GM18873 (cell line): ENCODE results near the gene FHOD3.
"Not testable (repeated sequence)": the region's sequence is repeated elsewhere in the genome, so short reads cannot be mapped to it uniquely, and the experiment has no call there.

Source experiments
- ATAC-seq: cut with Tn5 transposase; IDR thresholded peaks from one replicate; pipeline ENCODE4 v1.9.1; 2021; ENCODE audit warnings: mild to moderate bottlenecking, moderate library complexity, moderate number of reproducible peaks; ENCODE audit not compliant: unreplicated experiment, low FRiP score

Gene FHOD3

DNA sequence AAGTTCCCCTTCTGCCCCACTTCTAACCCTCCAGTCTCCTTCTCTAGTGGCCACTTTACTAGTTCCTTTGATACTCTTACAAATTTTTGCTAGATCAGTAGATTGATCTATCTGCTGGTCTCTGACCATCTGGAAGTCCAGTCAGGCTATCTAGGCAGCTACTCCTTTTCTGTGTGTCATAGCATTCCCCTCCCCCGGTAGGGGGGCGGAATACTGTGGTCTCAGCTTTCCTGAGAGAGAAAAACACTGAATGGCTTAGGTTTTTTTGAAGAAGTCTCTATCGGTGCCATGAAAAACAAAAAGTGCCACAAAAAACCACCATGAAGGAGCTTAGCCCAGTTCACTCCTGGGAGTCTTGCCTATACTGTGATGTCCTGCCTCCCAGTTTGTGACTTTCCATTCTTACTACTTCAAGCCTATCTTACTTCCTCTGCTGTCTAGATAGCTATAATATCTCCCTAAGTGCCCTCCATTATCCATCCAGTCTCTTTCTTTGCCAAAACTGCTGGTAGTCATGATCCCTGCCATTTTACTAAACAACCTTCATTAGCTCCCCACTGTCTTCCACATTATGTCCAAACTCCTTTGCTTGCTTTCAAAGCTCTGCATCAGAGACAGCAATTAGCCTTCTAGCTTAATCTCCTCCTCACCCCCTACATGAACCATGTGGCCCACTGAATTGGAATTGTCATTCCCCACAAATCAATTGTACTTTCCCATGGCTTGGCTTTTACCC, 501.4 kb downstream of the FHOD3 start:
- ATAC-seq = no peak

GRCh38 chr18:36805105-36805504, 507.6 kb downstream of the FHOD3 start:
- no peak for ATAC-seq

- no peak for ATAC-seq
Measured at GRCh38 chr18:36808681-36809080, 511.2 kb downstream of the FHOD3 start.

GRCh38 chr18:36809590-36810381, 512.3 kb downstream of the FHOD3 start:
- ATAC-seq = peak; percentile 92

DNA sequence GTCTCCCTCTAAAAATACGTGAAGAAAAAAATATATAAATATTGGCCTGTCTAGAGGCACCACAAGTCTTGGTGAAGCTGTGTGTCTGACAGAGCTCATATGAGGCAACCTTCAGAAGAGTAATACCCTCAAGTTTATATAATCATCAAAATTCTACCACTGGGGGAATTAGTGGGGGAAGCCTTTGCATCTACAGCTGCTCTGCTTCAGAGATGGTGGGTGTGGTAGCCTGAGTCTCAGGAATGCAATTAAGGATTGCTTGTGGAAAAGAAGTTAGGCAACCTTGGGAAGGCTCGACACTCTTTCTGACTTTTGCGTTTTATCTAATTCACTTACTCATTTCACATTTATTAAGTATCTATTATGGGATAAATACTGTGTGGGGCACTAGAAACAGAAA, 513.9 kb downstream of the FHOD3 start:
- ATAC-seq = no peak

GRCh38 chr18:36811955-36812354, 514.4 kb downstream of the FHOD3 start:
- ATAC-seq = no peak

GRCh38 chr18:36812678-36813077, 515.2 kb downstream of the FHOD3 start:
- no peak for ATAC-seq

DNA sequence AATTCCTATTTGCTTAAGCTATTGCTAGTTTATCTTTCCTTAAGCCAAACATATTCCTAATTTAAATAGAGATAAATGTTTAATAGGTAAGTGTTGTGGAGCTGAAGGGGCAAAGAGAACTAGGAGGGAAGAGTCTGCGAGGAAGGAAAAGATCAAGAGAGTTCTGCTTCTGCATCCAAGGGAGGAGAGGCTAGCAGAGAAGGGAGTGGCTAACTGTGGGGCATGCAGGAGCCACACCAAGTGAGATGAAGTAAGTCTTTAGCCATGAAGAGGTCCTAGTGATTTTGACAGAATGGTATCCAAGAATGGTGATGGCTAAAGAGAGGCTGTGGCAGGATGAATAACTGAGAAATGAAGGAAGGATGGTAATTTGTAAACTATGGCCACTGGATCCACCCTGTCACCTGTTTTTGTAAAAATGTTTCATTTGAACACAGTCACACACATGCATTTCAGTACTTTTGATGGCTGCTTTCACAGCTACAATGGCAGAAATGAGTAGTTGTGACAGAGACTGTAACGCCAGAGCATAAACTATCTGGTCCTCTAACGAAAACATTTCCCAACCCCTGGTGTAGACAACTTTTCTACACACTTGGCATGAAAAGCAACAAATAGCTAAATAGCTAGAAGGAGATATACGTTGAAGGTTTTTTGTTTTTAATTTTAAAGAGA, 515.7 kb downstream of the FHOD3 start:
- no peak for ATAC-seq

GRCh38 chr18:36813824-36814223, 516.3 kb downstream of the FHOD3 start:
- no peak for ATAC-seq

DNA sequence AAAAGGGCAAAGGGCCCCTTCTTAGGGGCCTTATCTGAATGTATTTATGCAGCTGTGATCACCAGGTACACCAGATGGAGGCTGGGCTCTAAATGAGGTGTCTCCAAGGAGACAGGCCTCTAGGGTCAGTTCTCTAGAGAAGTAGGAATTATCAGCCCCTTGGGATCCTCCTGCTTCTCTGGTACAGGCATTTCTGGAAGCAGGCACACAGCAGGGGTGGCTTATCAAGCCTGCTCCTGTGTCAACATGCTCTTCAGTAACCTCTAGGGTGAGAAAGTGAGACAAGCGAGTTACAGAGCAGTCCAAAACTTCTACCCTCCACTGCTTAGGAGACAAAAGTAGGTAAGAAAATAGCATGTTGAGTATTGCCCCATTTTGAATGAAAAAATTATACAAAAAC, 517.5 kb downstream of the FHOD3 start:
- ATAC-seq = no peak

- not testable (repeated sequence) for ATAC-seq
Measured at GRCh38 chr18:36816096-36816495, 518.6 kb downstream of the FHOD3 start.

- no peak for ATAC-seq
Measured at GRCh38 chr18:36817039-36817438, 519.5 kb downstream of the FHOD3 start.

DNA sequence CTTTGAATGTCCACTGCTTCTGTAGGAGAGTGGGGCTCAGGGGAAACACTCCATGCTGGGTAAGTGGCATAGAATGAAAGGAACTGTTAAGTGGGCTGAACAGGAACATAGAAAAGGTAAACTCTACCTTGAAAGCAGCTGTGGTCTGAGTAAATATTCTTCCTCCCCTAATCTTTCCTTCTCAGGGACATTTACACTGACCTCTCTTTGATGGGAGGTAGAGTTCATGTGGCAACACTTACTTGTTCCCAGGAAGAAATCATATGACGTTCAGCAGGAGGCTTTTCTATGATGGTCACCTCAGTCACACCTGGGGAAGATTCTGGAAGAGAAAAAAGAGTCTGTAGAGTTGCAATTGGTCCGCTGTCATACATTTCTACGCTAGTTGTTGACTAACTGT, 521.1 kb downstream of the FHOD3 start:
- no peak for ATAC-seq

GRCh38 chr18:36819621-36820020, 522.1 kb downstream of the FHOD3 start:
- no peak for ATAC-seq

GRCh38 chr18:36821681-36822080, 524.2 kb downstream of the FHOD3 start:
- ATAC-seq = no peak

- no peak for ATAC-seq
Measured at GRCh38 chr18:36825526-36825925, 528.0 kb downstream of the FHOD3 start.

GRCh38 chr18:36826556-36826955, 529.0 kb downstream of the FHOD3 start:
- ATAC-seq = no peak

DNA sequence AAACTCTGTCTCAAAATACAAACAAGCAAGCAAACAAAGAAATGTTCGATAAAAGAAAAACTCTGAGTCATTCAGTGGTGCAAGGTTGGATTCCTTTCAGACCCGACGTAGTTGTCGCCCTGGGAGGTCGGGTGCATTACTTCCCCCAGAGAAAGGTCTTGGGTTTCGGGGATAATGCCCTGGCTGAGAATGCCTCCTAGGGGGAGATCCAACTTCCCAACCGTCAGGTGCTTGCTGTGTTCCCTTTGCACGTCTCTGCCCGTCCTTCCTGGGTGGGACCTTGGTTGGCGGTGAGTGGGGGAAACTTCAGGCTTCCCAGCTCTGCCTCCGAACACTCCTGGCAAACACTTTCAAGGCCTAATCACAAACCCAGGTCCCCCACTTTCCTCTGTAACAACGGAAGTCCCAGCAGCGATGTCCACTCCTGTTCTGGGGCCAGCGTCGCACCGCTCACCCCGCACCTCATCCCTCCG, 530.7 kb downstream of the FHOD3 start:
- no peak for ATAC-seq

- peak; percentile 89 for ATAC-seq
Measured at GRCh38 chr18:36828630-36829361, 531.3 kb downstream of the FHOD3 start, which contains the start of the genes KIAA1328 and TPGS2. TSS of gene KIAA1328 (plus strand) at chr18:36829127. CDS start at chr18:36829139, 12 bp downstream. TSS of gene TPGS2 (minus strand) at chr18:36829002. CDS start at chr18:36828767, 235 bp downstream.
